ENCODE results near the gene U2SURP. TPM values are rescaled to one million over a fixed set of nuclear protein-coding genes. Genes with fewer than 3 reads are reported as not detected.

The U2SURP gene
- total RNA-seq, 1 experiment from 2014 or later, result 168 TPM

GRCh38 chr3:143011705-143012104, 10.3 kb downstream of the U2SURP start:
- no peaks in the 10 kb centered on the region for H3K27me3 Mint-ChIP-seq (ENCODE audit: low read depth)
- peaks cover 7 to 32% (median 30%) of the 10 kb centered on the region in 3 experiments for H3K36me3 Mint-ChIP-seq (ENCODE audit: insufficient read depth in 1 of 3, low read depth in 3 of 3)

More at GRCh38 chr3:143011705-143012104, 10.3 kb downstream of the U2SURP start:
- Histone ChIP-seq H2AFZ (ENCODE audit: low read length) (no peak overlapping the region), H3K9ac (ENCODE audit: extremely low read depth, insufficient read length, low read length) (no peak overlapping the region), H4K5ac (ENCODE audit: insufficient read length, low read depth, low read length) (no peak overlapping the region), H2AK5ac (ENCODE audit: insufficient read length, low read length) (no peak overlapping the region), H3K79me2 (ENCODE audit: insufficient read depth, low read length) (peaks cover 33% of the 10 kb centered on the region; the same call in 1 of the 2 replicates), H2BK15ac (ENCODE audit: low read depth, low read length) (no peak overlapping the region), H3K9me3 (ENCODE audit: control insufficient read depth, low read depth, low read length) (no peaks in the 10 kb centered on the region), H3K14ac (ENCODE audit: insufficient read depth, low read length) (no peak overlapping the region), H3K27me3 (ENCODE audit: insufficient read depth, low read length) (no peaks in the 10 kb centered on the region), H3K4me1 (ENCODE audit: insufficient read depth, low read length) (no peaks in the 10 kb centered on the region), H4K20me1 (ENCODE audit: control insufficient read depth, insufficient read depth, insufficient read length) (no peaks in the 10 kb centered on the region), H3K79me1 (ENCODE audit: insufficient read depth, low read depth, low read length, poor library complexity, severe bottlenecking) (no peaks in the 10 kb centered on the region), H4K8ac (replicated peaks; ENCODE audit: insufficient read length, low read depth, low read length) (no peak overlapping the region), H2BK5ac (ENCODE audit: insufficient read length, low read length) (no peak overlapping the region), H2BK20ac (ENCODE audit: low read depth, low read length, poor library complexity, severe bottlenecking) (no peak overlapping the region), H3K4me2 (ENCODE audit: insufficient read depth, insufficient read length, low read length) (no peak overlapping the region), H3K4ac (ENCODE audit: low read depth, low read length) (no peak overlapping the region), H3K23ac (ENCODE audit: insufficient read length, low read depth, low read length) (no peak overlapping the region), H3T11ph (ENCODE audit: low read length) (no peak overlapping the region), H4K91ac (ENCODE audit: insufficient read length, low read depth, low read length) (no peak overlapping the region), H3K18ac (ENCODE audit: insufficient read length, low read depth, low read length) (no peak overlapping the region), H3K23me2 (ENCODE audit: insufficient read length, low read depth, low read length, poor library complexity, severe bottlenecking) (no peaks in the 10 kb centered on the region), H2BK120ac (ENCODE audit: low read depth, low read length, poor library complexity, severe bottlenecking) (no peak overlapping the region), H2BK12ac (ENCODE audit: insufficient read length, low read depth, low read length) (no peak overlapping the region), H3K56ac (ENCODE audit: insufficient read length, low read depth, low read length) (no peak overlapping the region), H3K27ac (ENCODE audit: insufficient read length, low read depth, low read length) (no peak overlapping the region)
- H3K4me1 Mint-ChIP-seq, result peaks cover 13 to 21% of the 10 kb centered on the region in 2 experiments
- H3K27ac Mint-ChIP-seq, result peak overlapping the region in 1 of 3 experiments; percentile 21; a peak in 2 of 7 replicates
- H3K9me3 Mint-ChIP-seq, result no peaks in the 10 kb centered on the region
- TF ChIP-seq CTCF (conservative IDR thresholded peaks at IDR 0.05), result no peak
- no peak for DNase-seq
- no CpG with 5 or more reads among the region's 3 CpGs for WGBS (ENCODE audit: extremely low coverage, insufficient read length, low lambda C conversion rate)
- no peak overlapping the region for H3K4me3 Mint-ChIP-seq

Measured in H9 (cell line).